NCI-H2107 (cell line): Measurements from ENCODE around the gene RNF126.
"Not testable (repeated sequence)": the region's sequence is repeated elsewhere in the genome, so short reads cannot be mapped to it uniquely, and the experiment has no call there.

Source experiments
- DNase-seq: peaks from one replicate; lab custom pipeline; 2025; lab: John Stamatoyannopoulos, UW

Gene RNF126

DNA sequence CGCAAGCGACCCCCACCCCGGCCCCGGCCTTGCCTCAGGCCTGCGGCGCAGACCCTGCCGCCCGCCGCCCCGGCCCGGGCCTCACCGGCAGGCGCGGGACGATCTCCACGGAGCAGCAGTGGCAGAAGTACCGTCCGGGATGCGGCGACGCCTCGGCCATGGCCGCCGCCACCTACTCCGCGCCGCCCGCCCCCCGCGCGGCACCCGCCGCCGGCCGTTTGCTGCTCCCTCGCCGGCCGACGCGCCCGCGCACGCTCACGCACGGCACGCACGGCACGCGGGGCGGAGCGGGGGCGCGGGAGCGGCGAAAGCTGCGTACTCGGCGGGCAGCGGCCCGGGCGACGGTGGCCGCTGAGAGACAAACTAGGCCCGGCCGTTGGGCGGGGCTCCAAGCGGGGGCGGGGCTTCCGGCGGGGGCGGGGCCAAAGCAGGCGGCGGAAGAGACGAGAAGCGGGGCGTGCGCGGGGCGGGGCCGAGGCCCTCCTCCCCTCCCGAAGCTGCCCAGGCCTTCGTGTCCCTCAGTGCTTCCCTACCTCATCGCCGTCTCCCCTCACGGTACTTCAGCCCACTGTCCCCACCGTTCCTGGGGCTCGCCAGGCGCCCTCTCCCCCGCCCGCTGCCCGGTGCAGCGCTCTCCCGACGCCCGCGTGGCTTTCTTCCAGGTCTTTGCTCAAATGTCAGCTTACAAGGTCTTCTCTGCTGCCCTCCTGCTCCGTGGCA, at the start of gene RNF126:
Gene RNF126 (minus strand): TSS at position 253 of the 720 bp plus-strand sequence. CDS start 93 bp downstream, at position 160.
- peak; percentile 91 for DNase-seq

DNA sequence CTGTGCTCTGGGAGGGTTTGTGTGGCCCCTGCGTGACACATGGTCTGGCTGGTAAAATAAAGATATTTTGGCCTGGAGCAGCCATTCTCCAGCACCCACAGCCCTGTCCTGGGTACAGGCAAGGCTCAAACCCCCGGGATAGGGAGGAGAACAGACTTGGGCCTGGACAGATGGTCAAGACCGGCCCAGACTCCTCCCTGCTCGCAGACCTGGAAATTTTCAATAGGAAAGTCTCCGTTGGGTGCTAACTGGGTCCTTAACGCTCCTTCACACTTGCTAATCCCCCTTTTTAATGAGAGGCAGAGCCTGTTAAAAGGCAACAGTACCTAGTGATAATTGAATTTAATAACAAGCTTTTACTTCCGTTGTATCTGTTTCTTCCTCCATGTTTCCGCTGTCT, 48.2 kb upstream of the RNF126 start:
- no peak for DNase-seq

DNA sequence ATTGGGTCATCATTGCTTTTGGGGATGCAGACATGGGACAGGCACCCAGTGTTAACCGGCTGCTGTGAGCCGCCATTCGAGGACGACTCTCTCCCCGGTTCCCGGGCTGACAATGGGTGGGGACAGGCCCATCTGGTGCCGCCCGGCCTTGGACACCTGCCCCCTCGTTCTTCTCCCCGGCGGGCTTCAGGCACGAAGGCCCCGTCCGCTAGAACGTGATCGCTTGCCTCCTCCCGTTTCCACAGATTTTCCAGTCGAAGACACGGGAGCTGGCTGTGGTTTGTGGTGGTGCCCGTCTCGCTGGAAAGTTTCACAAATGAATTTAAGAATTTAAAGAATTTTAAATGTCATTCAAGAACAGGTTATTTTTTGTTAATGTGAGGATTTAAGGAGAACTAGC, 47.8 kb upstream of the RNF126 start:
- no peak for DNase-seq

- DNase-seq = no peak
These were observed 47.1 kb upstream of the RNF126 start for GRCh38 chr19:709965-710571.

GRCh38 chr19:709196-709964, 46.4 kb upstream of the RNF126 start:
- DNase-seq = no peak

GRCh38 chr19:708154-709143, 45.4 kb upstream of the RNF126 start, which contains the start of gene PALM:
PALM (plus strand) TSS chr19:708935; CDS start chr19:709147, 212 bp downstream.
- no peak for DNase-seq

DNA sequence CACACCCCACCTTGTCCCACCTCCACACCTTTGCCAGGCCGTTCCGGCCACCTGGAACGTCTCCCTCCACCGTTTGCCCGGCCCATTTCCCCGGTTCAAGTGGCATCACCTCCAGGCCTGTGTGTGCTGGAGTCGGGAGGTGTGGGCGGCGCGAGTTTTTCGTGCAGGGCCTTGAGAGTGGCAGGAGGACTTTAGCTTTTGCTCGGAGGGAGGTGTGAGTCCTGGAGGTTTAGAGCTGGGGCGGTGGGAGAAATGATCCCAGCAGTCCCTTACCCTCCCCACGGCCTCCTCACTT, 41.4 kb upstream of the RNF126 start:
- DNase-seq = no peak

- DNase-seq = no peak
These were observed 40.8 kb upstream of the RNF126 start for GRCh38 chr19:703651-704446.

DNA sequence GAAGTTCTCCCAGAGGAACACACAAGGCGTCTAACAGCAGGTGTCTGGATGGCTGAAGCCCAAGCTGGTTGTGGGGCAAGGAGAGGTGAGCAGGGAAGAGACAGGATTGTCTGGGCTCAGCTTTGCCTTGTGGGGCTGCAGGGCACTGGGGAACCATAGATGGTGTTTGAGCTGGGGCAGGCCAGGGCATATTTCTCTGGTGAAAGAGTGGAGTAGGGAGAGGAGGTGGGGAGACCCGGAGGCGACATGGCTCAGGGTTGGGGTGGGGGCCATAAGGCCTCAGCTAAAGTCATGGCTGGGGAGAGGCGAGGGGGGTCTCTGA, 40.3 kb upstream of the RNF126 start:
- no peak for DNase-seq

GRCh38 chr19:702847-703246, 39.8 kb upstream of the RNF126 start:
- DNase-seq = not testable (repeated sequence)

- not testable (repeated sequence) for DNase-seq
These were observed 36.9 kb upstream of the RNF126 start for GRCh38 chr19:699885-700284.

GRCh38 chr19:698529-698928, 35.5 kb upstream of the RNF126 start:
- not testable (repeated sequence) for DNase-seq

- no peak for DNase-seq
These were observed 32.4 kb upstream of the RNF126 start, which contains the start of gene PRSS57 for GRCh38 chr19:695352-695949. PRSS57 (minus strand) TSS chr19:695452; CDS start chr19:695430, 22 bp downstream.

- DNase-seq = no peak
These were observed 31.7 kb upstream of the RNF126 start for GRCh38 chr19:694481-695351.

DNA sequence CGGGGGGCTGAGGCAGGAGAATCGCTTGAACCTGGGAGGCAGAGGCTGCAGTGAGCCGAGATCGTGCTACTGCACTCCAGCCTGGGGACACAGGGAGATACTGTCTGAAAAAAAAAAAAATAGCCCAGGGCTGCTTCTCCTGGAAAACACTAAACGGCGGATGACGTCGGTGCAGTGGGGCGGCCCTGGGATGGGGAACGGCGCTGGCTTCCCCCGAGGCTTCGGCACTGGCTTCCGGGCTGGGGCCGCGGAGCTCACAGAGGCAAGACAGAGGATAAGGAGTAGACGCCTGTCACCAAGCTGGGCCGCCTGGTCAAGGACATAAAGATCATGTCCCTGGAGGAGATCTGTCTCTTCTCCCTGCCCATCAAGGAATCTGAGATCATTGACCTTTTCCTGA, 27.2 kb upstream of the RNF126 start:
- DNase-seq = no peak

DNA sequence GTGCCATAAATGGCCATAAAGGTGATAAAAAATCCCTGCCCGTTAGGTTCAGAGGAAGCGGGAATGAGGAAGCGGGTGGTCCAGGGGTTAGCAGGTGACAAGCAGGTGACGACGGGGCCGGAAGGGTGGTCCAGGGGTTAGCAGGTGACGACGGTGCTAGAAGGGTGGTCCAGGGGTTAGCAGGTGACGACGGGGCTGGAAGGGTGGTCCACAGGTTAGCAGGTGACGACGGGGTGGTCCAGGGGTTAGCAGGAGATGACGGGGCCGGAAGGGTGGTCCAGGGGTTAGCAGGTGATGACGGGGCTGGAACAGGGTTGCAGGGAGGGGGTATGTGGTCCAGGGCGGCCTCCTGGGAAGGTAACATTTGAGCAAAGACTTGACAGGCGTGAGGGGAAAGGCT, 26.0 kb upstream of the RNF126 start:
- no peak for DNase-seq

DNA sequence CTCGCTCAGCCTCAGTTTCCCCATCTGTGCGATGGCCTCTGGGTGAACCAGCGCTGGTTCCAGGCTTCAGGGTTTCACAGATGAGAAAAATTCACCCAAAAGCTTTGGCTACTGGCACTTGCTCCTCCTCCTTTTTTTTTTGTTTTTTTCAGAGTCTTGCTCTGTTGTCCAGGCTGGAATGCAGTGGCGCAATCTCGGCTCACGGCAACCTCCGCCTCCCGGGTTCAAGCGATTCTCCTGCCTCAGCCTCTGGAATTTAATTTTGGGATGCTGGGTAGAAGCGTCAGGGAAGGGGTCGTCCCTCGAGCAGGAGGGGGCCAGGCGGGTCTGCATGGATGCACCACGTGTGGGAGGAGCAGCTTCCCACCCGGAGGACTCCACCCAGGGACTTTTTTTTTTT, 25.2 kb upstream of the RNF126 start:
- DNase-seq = no peak

DNA sequence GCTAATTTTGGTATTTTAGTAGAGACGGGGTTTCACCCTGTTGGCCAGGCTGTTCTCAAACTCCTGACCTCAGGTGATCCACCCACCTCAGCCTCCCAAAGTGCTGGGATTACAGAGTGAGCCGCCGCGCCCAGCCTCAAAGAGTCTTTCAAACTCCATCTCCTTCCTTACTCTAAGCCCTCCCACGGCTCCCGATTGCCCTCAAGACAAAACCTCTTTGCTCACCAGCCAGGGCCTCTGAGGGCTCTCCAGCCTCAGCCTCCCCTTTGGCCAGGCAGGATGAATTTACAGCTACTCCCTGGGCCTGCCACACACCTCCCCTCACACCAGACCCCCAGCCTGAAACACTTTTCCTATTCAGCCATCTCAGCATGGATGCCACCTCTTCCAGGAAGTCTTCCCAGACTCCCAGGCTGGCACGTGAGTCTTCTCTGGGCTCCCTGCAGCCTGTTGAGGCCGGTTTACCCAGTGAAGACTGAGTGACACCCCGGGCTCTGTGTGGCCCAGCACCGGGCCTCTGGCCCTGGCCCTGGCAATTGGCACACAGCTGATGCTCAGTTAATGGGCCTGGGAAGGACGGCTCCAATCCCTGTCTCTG, 24.7 kb upstream of the RNF126 start:
- no peak for DNase-seq

- no peak for DNase-seq
These were observed 23.7 kb upstream of the RNF126 start for GRCh38 chr19:686589-687297.
